Neural progenitor cell (in vitro differentiated cells): ENCODE measurements around the gene TBC1D19. TPM values are rescaled to one million over a fixed set of nuclear protein-coding genes. Genes with fewer than 3 reads are reported as not detected.

Source experiments
- DNase-seq: peaks from one replicate; pipeline ENCODE4 v3.0.0-alpha.2; 2016; ENCODE audit warnings: low spot score
- H2AFZ ChIP-seq: fragments of 200-600 bp; sonication (generic); replicated peaks from 2 replicates; pipeline ENCODE4 v1.6.1; 2016; ENCODE audit warnings: antibody characterized with exemption
- H3F3A ChIP-seq: fragments of 200-600 bp; sonication (generic); 2 replicates; pipeline ENCODE4 v1.6.1; 2016; ENCODE audit warnings: antibody characterized with exemption, low read depth
- H3K27ac ChIP-seq: fragments of 200-600 bp; sonication (generic); 2 replicates; pipeline ENCODE4 v1.5.1; 2016; ENCODE audit warnings: mild to moderate bottlenecking
- H3K27me3 ChIP-seq: fragments of 200-600 bp; sonication (generic); 2 replicates; pipeline ENCODE4 v1.6.1; 2016; ENCODE audit warnings: mild to moderate bottlenecking, moderate library complexity
- H3K36me3 ChIP-seq: fragments of 200-600 bp; sonication (generic); 2 replicates; pipeline ENCODE4 v1.5.1; 2016
- H3K4me1 ChIP-seq: fragments of 200-600 bp; sonication (generic); 2 replicates; pipeline ENCODE4 v1.6.1; 2016; ENCODE audit warnings: mixed run types
- H3K4me2 ChIP-seq: fragments of 200-600 bp; sonication (generic); 2 replicates; pipeline ENCODE4 v1.6.1; 2016
- H3K4me3 ChIP-seq: fragments of 200-600 bp; sonication (generic); 2 replicates; pipeline ENCODE4 v1.5.1; 2016
- H3K79me2 ChIP-seq: fragments of 200-600 bp; sonication (generic); 2 replicates; pipeline ENCODE4 v1.6.1; 2016; ENCODE audit warnings: low read depth
- H3K9ac ChIP-seq: fragments of 200-600 bp; sonication (generic); 2 replicates; pipeline ENCODE4 v1.6.1; 2016
- H3K9me3 ChIP-seq: fragments of 200-600 bp; sonication (generic); 2 replicates; pipeline ENCODE4 v1.5.1; 2016; ENCODE audit warnings: low read depth
- H4K20me1 ChIP-seq: fragments of 200-600 bp; sonication (generic); 2 replicates; pipeline ENCODE4 v1.6.1; 2016; ENCODE audit warnings: low read depth
- H3K27ac Mint-ChIP-seq: 3 replicates; pipeline ENCODE4 v1.8.0; 2021; ENCODE audit warnings: mixed read lengths
- H3K27me3 Mint-ChIP-seq: 2 replicates; pipeline ENCODE4 v1.8.0; 2022; ENCODE audit warnings: low read depth, mild to moderate bottlenecking, inconsistent platforms, moderate library complexity, mixed read lengths; ENCODE audit not compliant: insufficient read depth
- H3K36me3 Mint-ChIP-seq: 3 replicates; pipeline ENCODE4 v1.8.0; 2021; ENCODE audit warnings: mixed read lengths
- H3K4me1 Mint-ChIP-seq: 3 replicates; pipeline ENCODE4 v1.8.0; 2021; ENCODE audit warnings: mixed read lengths
- H3K4me3 Mint-ChIP-seq: 3 replicates; pipeline ENCODE4 v1.8.0; 2021; ENCODE audit warnings: mild to moderate bottlenecking, moderate library complexity, mixed read lengths
- H3K9me3 Mint-ChIP-seq: 3 replicates; pipeline ENCODE4 v1.8.0; 2020; ENCODE audit warnings: mixed read lengths
- CTCF ChIP-seq: fragments of 200-600 bp; sonication (generic); IDR thresholded peaks from 2 replicates; pipeline ENCODE4 v1.5.1; 2017; ENCODE audit warnings: antibody characterized with exemption, mild to moderate bottlenecking
- EZH2 ChIP-seq: fragments of 200-600 bp; sonication (generic); IDR thresholded peaks from 2 replicates; pipeline ENCODE4 v1.6.1; 2017; ENCODE audit warnings: antibody characterized with exemption, mild to moderate bottlenecking, moderate library complexity
- EZH2phosphoT487 ChIP-seq: fragments of 200-600 bp; sonication (generic); IDR thresholded peaks from 2 replicates; pipeline ENCODE4 v1.6.1; 2017; ENCODE audit warnings: antibody characterized with exemption
- total RNA-seq: library from RNA; depleted of rRNA; stranded (reverse); fragments of >200 nt; gene quantifications from 2 replicates; pipeline ENCODE4 v1.2.3, GENCODE V29; 2015; ENCODE audit warnings: low replicate concordance

Gene TBC1D19
- total RNA-seq, 1 donor from 2014 or later = 30.7 TPM

DNA sequence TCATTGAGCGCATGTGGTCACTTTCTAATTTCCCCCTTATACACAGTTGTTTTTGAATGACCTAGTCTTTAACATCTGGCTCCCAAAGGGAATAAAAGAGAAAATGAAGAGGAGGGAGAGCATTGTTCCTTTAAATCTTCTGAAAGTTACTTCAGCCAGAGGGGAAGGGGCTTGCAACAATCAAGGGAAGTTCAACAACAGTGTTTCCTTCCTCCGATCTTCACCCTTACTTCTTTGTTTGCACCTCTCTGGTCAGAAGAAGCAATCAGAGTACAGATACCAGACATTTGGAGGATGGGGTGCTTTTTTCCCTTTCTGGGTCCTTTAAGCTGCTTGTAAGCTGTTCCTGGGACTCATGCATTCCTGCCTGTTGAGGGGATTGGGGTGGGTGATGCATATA lies 125.4 kb downstream of the TBC1D19 start:
- no peak overlapping the region for H3K4me3 Mint-ChIP-seq
- H3K9ac ChIP-seq = no peak overlapping the region
- H3K27ac Mint-ChIP-seq = no peak overlapping the region
- no peaks in the 10 kb centered on the region for H3K9me3 ChIP-seq
- H2AFZ ChIP-seq = no peak overlapping the region
- no peak overlapping the region for H3K4me3 ChIP-seq
- DNase-seq = no peak
- TF ChIP-seq EZH2 = no peak
- TF ChIP-seq EZH2phosphoT487 = no peak
- no peak for TF ChIP-seq CTCF
- H4K20me1 ChIP-seq = no peaks in the 10 kb centered on the region
- no peak overlapping the region for H3K4me2 ChIP-seq
- H3K79me2 ChIP-seq = no peaks in the 10 kb centered on the region
- peaks cover 5% of the 10 kb centered on the region for H3K36me3 Mint-ChIP-seq
- no peaks in the 10 kb centered on the region for H3K4me1 Mint-ChIP-seq
- no peak overlapping the region for H3K27ac ChIP-seq
- H3K36me3 ChIP-seq = no peaks in the 10 kb centered on the region
- H3K4me1 ChIP-seq = no peaks in the 10 kb centered on the region
- no peaks in the 10 kb centered on the region for H3F3A ChIP-seq
- H3K27me3 Mint-ChIP-seq = no peaks in the 10 kb centered on the region
- H3K9me3 Mint-ChIP-seq = peaks cover 14% of the 10 kb centered on the region
- no peaks in the 10 kb centered on the region for H3K27me3 ChIP-seq

DNA sequence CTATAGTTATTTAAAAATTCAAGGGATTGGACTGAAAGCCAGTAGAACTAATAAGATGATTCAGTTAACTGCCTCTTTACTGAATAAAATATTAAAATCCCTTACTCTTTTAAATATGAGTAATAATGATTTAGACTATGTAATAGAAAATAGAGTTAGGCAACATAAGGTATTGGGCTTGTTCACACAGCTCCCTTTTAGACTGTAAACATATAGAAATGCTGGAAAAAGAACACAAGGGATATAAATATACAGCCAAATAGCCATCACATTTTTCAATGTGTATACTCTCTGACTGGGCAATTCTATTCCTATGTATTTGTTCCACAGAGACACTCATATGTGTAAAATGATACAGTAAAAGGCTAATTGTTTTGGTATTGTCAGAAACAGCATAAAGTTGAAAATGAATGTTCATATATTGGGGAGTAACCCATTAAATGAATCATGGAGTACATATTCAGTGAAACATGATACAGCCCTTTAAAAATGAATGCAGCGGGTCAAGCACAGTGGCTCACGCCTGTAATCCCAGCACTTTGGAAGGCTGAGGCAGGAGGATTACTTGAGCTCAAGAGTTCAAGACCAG lies 129.8 kb downstream of the TBC1D19 start:
- Histone ChIP-seq H3K27me3 (no peaks in the 10 kb centered on the region), H2AFZ (no peak overlapping the region), H3K9me3 (no peaks in the 10 kb centered on the region), H4K20me1 (no peaks in the 10 kb centered on the region), H3K27ac (no peak overlapping the region), H3F3A (no peaks in the 10 kb centered on the region), H3K9ac (no peak overlapping the region), H3K36me3 (no peaks in the 10 kb centered on the region), H3K4me1 (no peaks in the 10 kb centered on the region), H3K79me2 (no peaks in the 10 kb centered on the region), H3K4me3 (no peak overlapping the region), H3K4me2 (no peak overlapping the region)
- peaks cover 8% of the 10 kb centered on the region for H3K9me3 Mint-ChIP-seq
- TF ChIP-seq EZH2phosphoT487 (no peak), CTCF (no peak), EZH2 (no peak)
- no peaks in the 10 kb centered on the region for H3K27me3 Mint-ChIP-seq
- no peak overlapping the region for H3K4me3 Mint-ChIP-seq
- no peak overlapping the region for H3K27ac Mint-ChIP-seq
- no peaks in the 10 kb centered on the region for H3K4me1 Mint-ChIP-seq
- no peak for DNase-seq
- peaks cover 6% of the 10 kb centered on the region for H3K36me3 Mint-ChIP-seq

DNA sequence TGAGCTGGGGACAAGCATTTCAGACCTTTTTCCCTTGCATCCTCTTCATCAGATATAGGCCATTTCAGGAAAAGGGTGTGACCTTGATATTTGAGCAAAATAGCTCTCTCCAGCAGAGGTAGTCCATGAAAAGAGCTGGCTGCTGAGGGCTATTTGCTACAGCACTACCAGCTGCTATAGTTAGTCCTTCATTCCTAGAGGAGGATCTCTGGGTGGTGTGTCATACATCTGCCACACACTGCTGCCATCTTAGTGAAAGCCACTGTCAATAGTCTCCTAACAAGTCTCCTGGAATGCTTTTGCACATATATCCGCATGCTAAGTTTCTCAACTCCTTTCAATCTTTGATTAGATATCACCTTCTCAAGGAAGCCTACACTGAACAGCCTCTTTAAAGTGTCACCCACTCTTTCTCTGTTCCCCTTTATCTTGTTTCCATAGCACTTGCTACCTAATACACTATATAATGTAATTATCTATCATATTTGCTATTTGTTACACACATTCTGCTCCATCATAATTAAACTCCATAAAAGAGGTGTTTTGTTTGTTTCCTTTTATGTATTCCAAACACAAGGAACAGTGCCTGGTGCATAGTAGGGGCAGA lies 131.9 kb downstream of the TBC1D19 start:
- TF ChIP-seq EZH2 (no peak), EZH2phosphoT487 (no peak), CTCF (no peak)
- DNase-seq = no peak
- Histone ChIP-seq H3F3A (no peaks in the 10 kb centered on the region), H3K9ac (no peak overlapping the region), H3K9me3 (no peaks in the 10 kb centered on the region), H3K27me3 (no peaks in the 10 kb centered on the region), H3K36me3 (no peaks in the 10 kb centered on the region), H4K20me1 (no peaks in the 10 kb centered on the region), H3K4me1 (no peaks in the 10 kb centered on the region), H2AFZ (no peak overlapping the region), H3K79me2 (no peaks in the 10 kb centered on the region), H3K4me2 (no peak overlapping the region), H3K4me3 (no peak overlapping the region), H3K27ac (no peak overlapping the region)
- H3K36me3 Mint-ChIP-seq = peaks cover 3% of the 10 kb centered on the region
- H3K4me3 Mint-ChIP-seq = no peak overlapping the region
- peaks cover under 1% of the 10 kb centered on the region for H3K9me3 Mint-ChIP-seq
- H3K27ac Mint-ChIP-seq = no peak overlapping the region
- H3K4me1 Mint-ChIP-seq = no peaks in the 10 kb centered on the region
- no peaks in the 10 kb centered on the region for H3K27me3 Mint-ChIP-seq
